PC-3 (cell line): ENCODE measurements around the gene DCAKD.

Experiments used
- CTCF ChIP-seq: fragments of 300-600 bp; sonication (generic); conservative IDR thresholded peaks from 2 replicates; pipeline ENCODE4 v1.5.1; 2017; ENCODE audit warnings: antibody characterized with exemption, low read depth, mild to moderate bottlenecking, low read length
- EZH2 ChIP-seq: fragments of 300-600 bp; sonication (generic); IDR thresholded peaks from one replicate; pipeline ENCODE4 v1.6.1; 2017; ENCODE audit warnings: antibody characterized with exemption, mild to moderate bottlenecking, low read length; ENCODE audit not compliant: unreplicated experiment

GRCh38 chr17:44976206-44976605 lies 75.2 kb downstream of the DCAKD start:
- TF ChIP-seq EZH2: no peak
- no peak for TF ChIP-seq CTCF
